PC-3 (cell line): Measurements from ENCODE around the gene USP4. TPM values are rescaled to one million over a fixed set of nuclear protein-coding genes. Genes with fewer than 3 reads are reported as not detected.
A peak's percentile ranks its signal among the peaks of the same experiment; 100 is the strongest.

Experiments
- ATAC-seq: fragments of 200-7000 bp; cut with Tn5 transposase; 2 replicates; pipeline ENCODE4 v1.9.1; 2020; ENCODE audit warnings: mild to moderate bottlenecking, moderate library complexity
- BruUV-seq: library from RNA; stranded (reverse); fragments of 400-500 nt; replicated peaks from 2 replicates; lab custom pipeline; 2021; lab: Mats Ljungman, UMichigan
- CTCF ChIA-PET: fragments of 300-600 bp; sonication (Branson Sonifier 250); formaldehyde crosslinking; loops from one replicate; lab custom pipeline; 2022; ENCODE audit warnings: antibody characterized with exemption; lab: Charles Lee
- POLR2A ChIA-PET: fragments of 300-600 bp; sonication (Branson Sonifier 250); formaldehyde crosslinking; loops from one replicate; lab custom pipeline; 2022; ENCODE audit warnings: antibody characterized with exemption; ENCODE audit not compliant: unreplicated experiment; lab: Charles Lee
- DNase-seq: peaks from one replicate; pipeline ENCODE4 v3.0.0-alpha.2; 2015
- H2AFZ ChIP-seq: fragments of 300-600 bp; sonication (generic); 2 replicates; pipeline ENCODE4 v1.6.0; 2016; ENCODE audit warnings: antibody characterized with exemption, low read length
- H3F3A ChIP-seq: fragments of 300-600 bp; sonication (generic); one replicate; pipeline ENCODE4 v1.6.0; 2017; ENCODE audit warnings: antibody characterized with exemption, low read length, control low read depth, mild to moderate bottlenecking; ENCODE audit not compliant: unreplicated experiment
- H3K27ac ChIP-seq: fragments of 300-600 bp; sonication (generic); 2 replicates; pipeline ENCODE4 v1.5.1; 2016; ENCODE audit warnings: mild to moderate bottlenecking, low read length
- H3K27me3 ChIP-seq: fragments of 300-600 bp; sonication (generic); 2 replicates; pipeline ENCODE4 v1.6.1; 2016; ENCODE audit warnings: low read length, mixed read lengths
- H3K36me3 ChIP-seq: fragments of 300-600 bp; sonication (generic); 2 replicates; pipeline ENCODE4 v1.6.1; 2016; ENCODE audit warnings: low read depth, mixed run types, low read length, mixed read lengths
- H3K4me1 ChIP-seq: fragments of 300-600 bp; sonication (generic); 2 replicates; pipeline ENCODE4 v1.5.1; 2016; ENCODE audit warnings: low read length; ENCODE audit not compliant: insufficient read depth
- H3K4me2 ChIP-seq: fragments of 300-600 bp; sonication (generic); 2 replicates; pipeline ENCODE4 v1.6.0; 2016; ENCODE audit warnings: low read length
- H3K4me3 ChIP-seq: fragments of 300-600 bp; sonication (generic); 2 replicates; pipeline ENCODE4 v1.5.1; 2016; ENCODE audit warnings: mild to moderate bottlenecking, low read length, mixed read lengths
- H3K79me2 ChIP-seq: fragments of 300-600 bp; sonication (generic); 2 replicates; pipeline ENCODE4 v1.6.1; 2017; ENCODE audit warnings: low read length, mixed read lengths
- H3K9ac ChIP-seq: fragments of 300-600 bp; sonication (generic); 2 replicates; pipeline ENCODE4 v1.6.0; 2016; ENCODE audit warnings: mild to moderate bottlenecking, low read length
- H3K9me2 ChIP-seq: fragments of 300-600 bp; sonication (generic); replicated peaks from 2 replicates; pipeline ENCODE4 v1.6.1; 2016; ENCODE audit warnings: mixed run types, low read length, mixed read lengths
- H3K9me3 ChIP-seq: fragments of 300-600 bp; sonication (generic); 2 replicates; pipeline ENCODE4 v1.6.1; 2016; ENCODE audit warnings: low read length, mixed read lengths
- H4K20me1 ChIP-seq: fragments of 300-600 bp; sonication (generic); 2 replicates; pipeline ENCODE4 v1.6.1; 2016; ENCODE audit warnings: low read length, mixed read lengths
- CTCF ChIP-seq: fragments of 300-600 bp; sonication (generic); conservative IDR thresholded peaks from 2 replicates; pipeline ENCODE4 v1.5.1; 2017; ENCODE audit warnings: antibody characterized with exemption, low read depth, mild to moderate bottlenecking, low read length
- EZH2 ChIP-seq: fragments of 300-600 bp; sonication (generic); IDR thresholded peaks from one replicate; pipeline ENCODE4 v1.6.1; 2017; ENCODE audit warnings: antibody characterized with exemption, mild to moderate bottlenecking, low read length; ENCODE audit not compliant: unreplicated experiment
- EZH2phosphoT487 ChIP-seq: fragments of 300-600 bp; sonication (generic); IDR thresholded peaks from 2 replicates; pipeline ENCODE4 v1.6.1; 2018; ENCODE audit warnings: mild to moderate bottlenecking, antibody characterized with exemption, low read length, borderline replicate concordance
- intact Hi-C: fragments of 100-400 bp; cut with micrococcal nuclease; formaldehyde crosslinking; loops from 2 replicates; pipeline ENCODE4 v1.9.0; 2023
- total RNA-seq: library from RNA; depleted of rRNA; stranded (reverse); fragments of >200 nt; gene quantifications from 2 replicates; pipeline ENCODE4 v1.2.3, GENCODE V29; 2014

The USP4 gene
- total RNA-seq, 1 experiment from 2014 or later, result 19.9 TPM

- POLR2A ChIA-PET, result no interaction called here
- no peak for ATAC-seq
- H3F3A ChIP-seq, result no peaks in the 10 kb centered on the region
These were observed 45.5 kb downstream of the USP4 start for GRCh38 chr3:49294343-49294742.

GRCh38 chr3:49283997-49284396, 55.9 kb downstream of the USP4 start:
- peaks cover 37% of the 10 kb centered on the region for H3K36me3 ChIP-seq
- no TSS peak for BruUV-seq
- H3K4me2 ChIP-seq, result no peak overlapping the region
- DNase-seq, result no peak
- no peaks in the 10 kb centered on the region for H3F3A ChIP-seq
- H2AFZ ChIP-seq, result no peak overlapping the region
- no peaks in the 10 kb centered on the region for H3K27me3 ChIP-seq
- POLR2A ChIA-PET, result interaction anchor here (0.6 kb wide), 1 partner anchor 190 kb away, joined by 3 read pairs; the partner anchor contains the start of gene QRICH1
- intact Hi-C loops, result no loop called here
- H4K20me1 ChIP-seq, result no peaks in the 10 kb centered on the region
- H3K79me2 ChIP-seq, result no peaks in the 10 kb centered on the region
- no peak overlapping the region for H3K9ac ChIP-seq
- no peaks in the 10 kb centered on the region for H3K9me2 ChIP-seq
- no peak for TF ChIP-seq CTCF
- no peak for TF ChIP-seq EZH2
- no peak for TF ChIP-seq EZH2phosphoT487
- ATAC-seq, result no peak
- no peak overlapping the region for H3K4me3 ChIP-seq
- no peaks in the 10 kb centered on the region for H3K4me1 ChIP-seq
- no peaks in the 10 kb centered on the region for H3K9me3 ChIP-seq
- CTCF ChIA-PET, result no interaction called here
- no peak overlapping the region for H3K27ac ChIP-seq

More at GRCh38 chr3:49294343-49294742, 45.5 kb downstream of the USP4 start:
- CTCF ChIA-PET, result no interaction called here
- no peak overlapping the region for H3K27ac ChIP-seq
- no peaks in the 10 kb centered on the region for H3K9me3 ChIP-seq
- H4K20me1 ChIP-seq, result no peaks in the 10 kb centered on the region
- no peak overlapping the region for H3K4me2 ChIP-seq
- no peaks in the 10 kb centered on the region for H3K9me2 ChIP-seq
- no peaks in the 10 kb centered on the region for H3K79me2 ChIP-seq
- BruUV-seq, result no TSS peak
- no peak for DNase-seq
- peaks cover 59% of the 10 kb centered on the region for H3K36me3 ChIP-seq
- no peaks in the 10 kb centered on the region for H3K27me3 ChIP-seq
- intact Hi-C loops, result no loop called here
- TF ChIP-seq EZH2phosphoT487 (no peak), EZH2 (no peak)
- no peaks in the 10 kb centered on the region for H3K4me1 ChIP-seq
- H3K4me3 ChIP-seq, result no peak overlapping the region
- H3K9ac ChIP-seq, result no peak overlapping the region
- H2AFZ ChIP-seq, result no peak overlapping the region

GRCh38 chr3:49279376-49279775, 60.5 kb downstream of the USP4 start:
- no peak overlapping the region for H2AFZ ChIP-seq
- H3K36me3 ChIP-seq, result peaks cover 35% of the 10 kb centered on the region
- DNase-seq (no peak), ATAC-seq (peak; percentile 39)
- no peak overlapping the region for H3K27ac ChIP-seq
- no peak overlapping the region for H3K4me2 ChIP-seq
- POLR2A ChIA-PET, result no interaction called here
- no peaks in the 10 kb centered on the region for H3F3A ChIP-seq
- intact Hi-C loops, result no loop called here
- no peaks in the 10 kb centered on the region for H3K9me2 ChIP-seq
- CTCF ChIA-PET, result interaction anchor here (0.7 kb wide), 1 partner anchor 108 kb away, joined by 3 read pairs; the partner anchor contains the start of gene KLHDC8B
- no peak overlapping the region for H3K9ac ChIP-seq
- BruUV-seq, result no TSS peak
- H3K79me2 ChIP-seq, result no peaks in the 10 kb centered on the region
- no peaks in the 10 kb centered on the region for H3K9me3 ChIP-seq
- no peak overlapping the region for H3K4me3 ChIP-seq
- H4K20me1 ChIP-seq, result no peaks in the 10 kb centered on the region
- no peaks in the 10 kb centered on the region for H3K27me3 ChIP-seq
- no peak for TF ChIP-seq EZH2
- TF ChIP-seq EZH2phosphoT487, result no peak
- no peak for TF ChIP-seq CTCF
- H3K4me1 ChIP-seq, result 0 out of 2 replicates have a peak, but pooled peaks cover 3% of the 10 kb centered on the region
